Eye (tissue), 1 donor: ENCODE data around the gene MYO9A.

ENCODE experiments used
- DNase-seq: peaks from one replicate; pipeline ENCODE4 v3.0.0-alpha.2; 2015

The MYO9A gene

DNA sequence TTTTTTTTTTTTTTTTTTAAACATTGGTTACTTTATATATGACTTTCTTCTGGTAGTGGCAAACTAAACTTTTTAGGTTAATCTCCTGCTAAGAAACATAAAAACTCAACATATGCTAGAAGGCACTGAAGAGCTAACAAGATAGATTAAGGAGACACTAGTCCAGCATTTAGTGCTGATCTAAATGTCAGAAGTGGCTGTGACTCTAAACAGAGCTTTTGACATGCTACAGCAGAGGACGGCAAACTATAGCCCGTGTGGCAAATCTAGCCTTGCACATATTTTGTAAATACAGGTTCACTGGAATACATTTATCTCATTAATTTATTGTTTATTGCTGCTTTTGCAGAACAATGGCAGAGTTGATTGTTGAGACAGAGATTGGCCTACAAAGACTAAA, 287.0 kb downstream of the MYO9A start:
- no peak for DNase-seq

DNA sequence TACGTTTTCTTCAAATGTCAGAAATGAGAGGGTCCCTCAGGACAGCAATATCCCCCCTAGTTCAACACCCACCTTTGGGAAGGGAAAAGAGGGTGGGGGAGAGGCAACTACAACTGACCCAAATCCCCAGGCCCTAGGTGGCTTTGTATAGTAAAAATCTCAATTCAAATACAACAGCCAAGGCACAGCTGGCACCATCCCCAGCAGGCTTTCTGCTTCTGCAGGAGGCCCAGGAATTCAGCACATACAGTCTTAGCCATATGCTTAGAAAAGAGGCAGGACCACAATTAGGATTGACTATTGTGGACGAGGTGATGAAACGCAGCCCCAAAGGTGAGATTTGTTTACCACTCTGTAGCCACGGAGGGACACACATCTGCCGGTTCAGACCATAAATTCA, 291.8 kb downstream of the MYO9A start:
- DNase-seq: no peak

DNA sequence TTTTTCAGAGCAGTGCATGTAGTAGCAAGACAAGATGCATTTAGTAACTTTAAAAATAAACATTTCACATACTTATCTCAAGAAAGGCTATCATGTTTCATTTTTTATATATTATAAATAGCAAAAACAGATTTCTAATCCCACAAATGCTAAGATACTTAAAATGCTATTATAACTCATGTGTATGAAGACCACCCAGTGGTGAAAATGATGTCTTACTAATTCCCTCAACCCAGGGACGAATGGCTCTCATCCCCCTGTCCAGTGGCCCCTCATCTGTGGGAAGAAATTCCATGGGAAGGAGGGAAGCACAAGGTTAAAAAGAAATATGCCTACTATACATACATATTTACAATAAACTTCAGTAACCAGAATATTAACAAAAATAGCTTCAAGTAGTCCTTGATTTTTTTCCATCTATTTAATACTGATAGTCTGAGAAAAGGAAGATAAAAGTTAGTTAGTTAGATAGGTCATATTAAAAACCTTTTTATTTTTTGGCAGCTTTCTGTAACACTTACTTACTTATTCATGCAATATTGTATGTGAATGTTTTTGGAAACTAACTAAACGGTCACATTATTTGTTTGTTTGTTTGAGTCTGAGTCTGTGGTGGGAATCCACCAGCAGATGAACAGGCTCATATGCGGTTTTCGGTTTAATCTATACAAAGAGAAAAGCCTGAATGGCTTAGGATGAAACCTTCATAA, 292.8 kb downstream of the MYO9A start:
- DNase-seq: no peak

DNA sequence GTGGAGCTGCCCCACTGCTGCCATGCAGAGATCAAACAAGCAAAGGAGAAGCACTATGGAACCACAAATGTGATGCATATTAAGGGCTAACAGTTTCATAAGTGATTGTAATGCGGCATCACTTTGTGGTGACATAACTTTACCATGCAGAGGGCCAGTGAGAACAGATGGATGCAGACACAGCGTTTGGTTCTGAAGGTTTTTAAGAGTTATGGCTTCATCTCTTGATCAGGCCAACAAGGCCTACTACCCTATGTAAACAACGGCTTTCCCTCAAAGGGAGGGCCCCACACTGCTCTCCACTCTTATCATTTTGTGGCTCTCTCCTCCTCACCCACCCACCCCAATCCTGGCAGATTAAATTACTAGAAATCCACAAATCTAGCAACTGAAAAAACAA, 294.1 kb downstream of the MYO9A start:
- no peak for DNase-seq

DNA sequence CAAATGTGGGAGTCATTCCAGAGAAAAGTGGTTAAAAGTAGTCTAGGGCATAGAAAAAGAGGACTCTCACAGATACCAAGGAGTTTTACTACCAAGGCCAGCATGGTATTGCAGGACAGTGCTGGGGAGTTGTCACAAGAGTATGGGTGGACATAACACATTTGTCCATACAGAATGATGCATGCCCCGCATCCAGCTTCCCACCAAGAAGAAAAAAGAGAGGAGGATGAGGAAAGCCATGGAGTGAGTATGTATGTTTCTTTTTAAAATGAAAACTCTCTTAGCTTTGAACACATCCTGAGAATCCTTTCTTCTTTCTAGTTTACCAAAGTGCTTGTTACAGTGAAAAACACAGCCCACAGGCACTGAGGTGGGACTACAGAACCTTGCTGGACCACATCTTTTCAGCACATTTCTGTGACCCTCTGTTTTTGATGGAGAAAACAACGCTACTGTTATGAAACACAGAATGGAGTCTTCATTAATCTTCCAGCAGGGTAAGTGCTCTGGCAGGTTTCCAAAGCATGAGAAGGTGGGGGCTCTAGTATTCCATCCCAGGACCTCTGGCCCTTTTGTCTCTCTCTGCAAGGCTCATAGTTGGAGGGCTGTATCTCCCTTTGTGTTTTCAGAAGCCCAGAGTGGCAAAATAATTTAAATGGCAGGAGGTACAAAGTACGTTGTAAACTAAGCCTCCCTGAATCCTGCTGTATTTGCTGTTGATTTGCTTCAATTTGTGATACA, 294.9 kb downstream of the MYO9A start:
- DNase-seq: no peak

DNA sequence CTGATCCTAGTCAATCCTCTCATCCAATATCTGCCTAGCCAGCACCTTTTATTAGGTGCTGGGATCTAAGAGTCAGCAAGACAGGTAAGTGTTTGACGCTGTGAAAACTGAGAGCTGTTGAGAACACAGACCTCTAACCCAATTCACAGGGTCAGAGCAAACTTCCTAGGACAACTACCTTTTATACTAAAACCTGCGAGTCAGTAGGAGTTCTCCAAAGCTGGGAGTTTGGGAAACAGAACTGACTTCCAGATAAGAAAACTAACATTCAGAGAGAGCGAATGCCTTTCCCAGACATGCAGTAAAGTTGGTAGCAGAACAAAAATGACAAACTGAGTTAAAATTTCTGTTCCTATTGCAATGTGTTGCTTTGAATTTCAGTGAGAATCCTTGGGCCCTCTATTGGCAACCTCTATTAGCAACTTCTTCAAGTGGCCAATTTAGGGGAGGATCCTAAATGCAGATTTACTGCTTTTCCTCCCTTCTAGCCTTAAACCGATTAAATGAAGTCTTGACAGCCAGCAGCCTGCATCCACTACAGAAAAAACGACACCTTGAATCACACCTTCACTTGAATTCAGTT, 296.3 kb downstream of the MYO9A start:
- DNase-seq: no peak

DNA sequence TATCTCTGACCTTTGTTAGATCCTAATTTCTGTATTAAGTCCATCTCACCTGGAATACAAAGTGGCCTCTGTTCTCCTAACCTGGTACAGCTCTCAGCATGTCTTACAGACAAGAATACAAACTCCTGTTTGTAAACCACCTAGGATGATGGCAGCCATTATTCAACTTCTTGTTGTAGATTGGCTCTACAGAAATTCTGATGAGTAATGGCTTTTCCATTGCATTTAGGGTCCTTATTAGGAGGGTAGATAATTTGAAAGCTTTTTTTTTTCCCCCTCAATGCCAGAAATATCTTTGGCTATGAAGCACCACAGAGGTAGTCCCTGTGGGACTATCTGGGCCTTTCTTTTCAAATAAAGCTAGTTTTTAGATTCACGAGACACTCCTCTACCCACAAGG, 297.8 kb downstream of the MYO9A start:
- no peak for DNase-seq

DNA sequence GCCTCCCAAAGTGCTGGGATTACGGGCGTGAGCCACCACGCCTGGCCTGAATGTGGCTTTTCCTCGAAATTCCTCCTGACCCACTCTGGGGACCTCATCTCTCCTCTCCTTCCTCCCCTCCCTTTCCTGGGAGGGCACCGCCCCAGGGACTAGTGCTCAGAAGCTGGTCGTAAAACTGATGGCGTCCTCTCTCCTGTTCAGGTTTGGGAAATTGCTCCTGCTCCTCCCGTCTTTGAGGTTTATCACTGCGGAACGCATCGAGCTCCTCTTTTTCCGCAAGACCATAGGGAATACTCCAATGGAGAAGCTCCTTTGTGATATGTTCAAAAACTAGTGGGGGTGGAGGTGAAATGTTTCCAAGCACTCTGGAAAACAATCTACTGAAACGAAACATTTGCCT, 300.6 kb downstream of the MYO9A start:
- no peak for DNase-seq

DNA sequence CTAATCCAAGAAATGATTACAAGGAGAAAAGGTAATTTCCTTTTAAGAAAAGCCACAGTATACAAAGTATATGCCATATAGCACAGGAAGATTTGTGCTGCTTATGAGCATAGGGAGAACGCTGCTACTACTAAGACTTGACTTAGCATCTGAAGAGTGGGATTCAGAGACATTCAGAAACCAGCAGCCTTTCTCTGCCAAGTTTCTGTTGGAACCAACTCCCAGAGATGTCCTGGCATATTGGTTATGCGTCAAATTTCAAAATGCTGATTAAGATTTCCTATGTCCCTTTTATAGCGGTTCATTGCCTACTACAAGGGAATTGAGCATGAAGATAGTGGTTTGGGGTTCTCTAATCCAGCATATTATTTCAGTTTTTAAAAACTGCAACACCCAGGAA, 302.6 kb downstream of the MYO9A start:
- DNase-seq: no peak

DNA sequence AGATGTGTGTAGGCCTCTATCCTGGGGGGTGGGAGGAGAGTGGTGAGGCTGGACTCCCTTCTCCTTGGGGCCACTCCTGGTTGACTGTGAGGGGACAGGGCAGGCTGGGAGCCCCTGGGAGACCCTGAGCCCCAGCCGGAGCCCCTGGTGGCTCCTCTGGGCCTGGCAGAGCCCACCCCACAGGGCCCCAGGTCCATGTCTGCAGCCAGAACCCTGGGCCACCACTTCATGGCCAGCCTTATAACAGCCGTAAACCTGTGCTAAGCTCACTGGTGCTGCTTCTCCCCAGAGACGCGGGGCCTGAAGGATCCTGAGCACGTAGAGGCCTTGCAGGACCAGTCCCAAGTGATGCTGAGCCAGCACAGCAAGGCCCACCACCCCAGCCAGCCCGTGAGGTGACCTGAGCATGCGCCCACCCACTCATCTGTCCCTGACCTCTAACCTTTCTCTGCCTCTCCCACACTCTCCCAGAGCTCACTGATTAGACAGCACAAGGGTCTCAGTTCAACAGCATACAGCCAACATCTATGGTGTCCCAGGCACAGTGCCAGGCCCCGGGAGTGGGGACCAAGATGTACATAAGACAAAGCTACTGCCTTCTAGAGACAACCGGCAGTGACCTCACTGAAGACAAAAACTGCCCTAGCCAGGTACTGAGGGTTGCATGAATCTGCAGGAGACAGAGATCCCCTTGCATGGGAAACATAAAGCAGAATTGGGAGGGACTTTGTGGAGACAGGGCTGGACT, 304.1 kb downstream of the MYO9A start:
- no peak for DNase-seq

DNA sequence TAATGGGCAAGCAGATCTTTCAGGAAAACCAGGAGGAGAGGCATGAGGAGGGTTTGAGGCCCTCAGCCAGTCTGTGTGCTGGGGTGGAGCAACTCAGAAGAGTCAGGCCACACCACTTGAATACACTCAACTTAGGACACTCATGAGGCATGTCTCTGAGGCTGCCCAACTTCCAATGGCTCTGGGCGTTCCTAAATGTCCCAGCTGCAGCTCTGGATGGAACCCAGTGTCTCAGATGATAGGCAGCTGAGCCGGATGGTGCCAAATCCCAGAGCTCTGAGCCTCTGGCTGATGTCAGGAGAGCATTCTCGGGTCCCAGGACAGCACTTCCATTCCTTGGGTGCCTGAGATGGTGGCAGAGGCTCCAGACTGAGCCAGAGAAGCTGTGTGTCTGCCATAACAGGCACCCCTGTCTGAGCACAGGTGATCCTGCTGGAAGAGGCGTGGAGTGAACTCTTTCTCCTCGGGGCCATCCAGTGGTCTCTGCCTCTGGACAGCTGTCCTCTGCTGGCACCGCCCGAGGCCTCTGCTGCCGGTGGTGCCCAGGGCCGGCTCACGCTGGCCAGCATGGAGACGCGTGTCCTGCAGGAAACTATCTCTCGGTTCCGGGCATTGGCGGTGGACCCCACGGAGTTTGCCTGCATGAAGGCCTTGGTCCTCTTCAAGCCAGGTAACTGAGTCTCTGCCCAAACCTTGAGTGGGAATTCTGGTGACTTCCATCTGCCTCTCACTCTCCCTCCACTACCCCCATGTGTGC, 304.8 kb downstream of the MYO9A start:
- DNase-seq: no peak

DNA sequence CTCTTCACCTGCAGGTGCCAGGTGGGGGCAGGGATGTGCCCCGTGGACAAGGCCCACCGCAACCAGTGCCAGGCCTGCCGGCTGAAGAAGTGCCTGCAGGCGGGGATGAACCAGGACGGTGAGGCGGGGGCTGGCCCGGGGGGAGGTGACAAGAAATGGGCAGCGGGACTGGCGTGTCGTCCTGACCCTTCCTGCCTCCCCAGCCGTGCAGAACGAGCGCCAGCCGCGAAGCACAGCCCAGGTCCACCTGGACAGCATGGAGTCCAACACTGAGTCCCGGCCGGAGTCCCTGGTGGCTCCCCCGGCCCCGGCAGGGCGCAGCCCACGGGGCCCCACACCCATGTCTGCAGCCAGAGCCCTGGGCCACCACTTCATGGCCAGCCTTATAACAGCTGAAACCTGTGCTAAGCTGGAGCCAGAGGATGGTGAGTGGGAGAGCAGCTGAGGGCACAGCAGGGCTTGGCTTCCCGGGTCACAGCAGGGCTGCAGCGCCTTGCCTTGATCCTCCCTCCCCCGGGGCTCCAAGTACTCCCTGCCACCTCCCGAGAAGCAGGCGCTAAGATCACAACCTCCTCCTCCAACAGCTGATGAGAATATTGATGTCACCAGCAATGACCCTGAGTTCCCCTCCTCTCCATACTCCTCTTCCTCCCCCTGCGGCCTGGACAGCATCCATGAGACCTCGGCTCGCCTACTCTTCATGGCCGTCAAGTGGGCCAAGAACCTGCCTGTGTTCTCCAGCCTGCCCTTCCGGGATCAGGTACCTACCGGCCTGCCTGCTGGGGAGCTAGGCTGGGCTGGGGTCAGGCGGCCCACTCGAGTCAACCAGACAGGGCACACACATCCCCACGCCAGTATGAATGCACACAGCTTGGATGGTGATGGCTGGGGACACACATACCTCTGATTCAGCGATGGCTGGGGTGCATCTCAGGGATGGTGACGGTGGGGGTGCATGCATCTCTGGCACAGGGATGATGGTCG, 305.9 kb downstream of the MYO9A start:
- DNase-seq: no peak

DNA sequence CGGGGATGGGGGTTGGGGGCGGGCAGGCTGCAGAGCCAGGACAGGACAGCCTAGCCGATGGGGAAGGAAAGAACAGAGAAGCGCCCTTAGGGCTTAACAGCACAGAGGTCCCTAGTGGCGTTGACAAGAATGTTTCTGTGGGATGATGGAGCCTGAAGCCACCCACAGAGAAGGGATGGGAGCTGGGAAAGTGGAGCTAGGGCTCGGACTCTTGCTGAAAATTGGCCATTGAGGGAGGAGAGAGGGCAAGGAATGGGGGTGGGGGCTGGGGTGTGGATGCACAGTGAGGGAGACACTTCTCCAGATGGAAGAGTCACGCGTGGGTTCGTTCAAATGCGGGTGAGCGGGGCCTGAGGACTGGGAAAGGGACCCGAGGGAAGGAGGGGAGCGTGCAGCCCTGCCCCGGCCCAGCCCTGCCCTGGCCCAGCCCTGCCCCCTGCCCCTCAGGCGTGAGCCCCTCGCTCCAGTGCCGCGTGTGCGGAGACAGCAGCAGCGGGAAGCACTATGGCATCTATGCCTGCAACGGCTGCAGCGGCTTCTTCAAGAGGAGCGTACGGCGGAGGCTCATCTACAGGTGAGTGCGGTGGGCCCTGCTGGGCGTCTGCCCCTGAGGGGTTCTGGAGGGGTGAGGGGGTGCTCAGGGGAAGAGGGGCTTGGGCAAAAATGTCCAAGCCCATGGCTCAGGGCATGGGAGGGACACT, 306.8 kb downstream of the MYO9A start:
- DNase-seq: no peak

DNA sequence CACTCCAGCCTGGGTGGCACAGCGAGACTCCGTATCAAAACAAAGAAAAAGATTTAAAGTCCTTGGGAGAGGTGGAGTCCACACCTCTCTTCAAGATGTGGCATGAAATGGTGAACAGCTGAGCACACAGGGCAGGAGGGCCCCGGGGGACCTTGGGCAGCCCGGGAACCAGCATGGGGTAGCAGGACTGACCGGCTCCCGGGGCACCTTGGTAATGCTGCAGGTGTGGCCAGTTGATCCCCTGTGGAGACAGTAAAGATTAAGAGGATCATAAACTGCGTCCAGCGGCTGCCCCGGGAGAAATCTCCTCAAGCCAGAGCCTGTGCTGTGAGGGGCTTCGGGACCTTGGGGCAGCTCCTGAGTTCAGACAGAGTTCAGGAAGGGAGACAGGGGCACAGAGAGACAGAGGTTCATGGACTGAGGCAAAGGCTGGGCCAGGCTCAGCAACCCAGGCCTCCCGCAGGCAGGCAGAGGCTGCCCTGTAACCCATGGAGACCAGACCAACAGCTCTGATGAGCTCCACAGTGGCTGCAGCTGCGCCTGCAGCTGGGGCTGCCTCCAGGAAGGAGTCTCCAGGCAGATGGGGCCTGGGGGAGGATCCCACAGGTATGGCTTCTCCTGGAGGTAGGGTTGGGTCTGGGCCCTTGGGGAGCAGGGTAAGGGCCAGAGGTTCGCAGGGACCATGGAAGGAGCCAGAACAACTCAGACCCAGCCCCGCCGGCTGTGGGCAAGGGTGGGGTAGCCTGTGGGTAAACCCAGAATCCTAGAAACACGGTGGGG, 307.5 kb downstream of the MYO9A start, which contains the start of gene NR2E3:
Gene NR2E3, plus strand, starts transcription at position 299 of the 780 bp plus-strand sequence. Its CDS starts 190 bp downstream, at position 489.
- DNase-seq: no peak

DNA sequence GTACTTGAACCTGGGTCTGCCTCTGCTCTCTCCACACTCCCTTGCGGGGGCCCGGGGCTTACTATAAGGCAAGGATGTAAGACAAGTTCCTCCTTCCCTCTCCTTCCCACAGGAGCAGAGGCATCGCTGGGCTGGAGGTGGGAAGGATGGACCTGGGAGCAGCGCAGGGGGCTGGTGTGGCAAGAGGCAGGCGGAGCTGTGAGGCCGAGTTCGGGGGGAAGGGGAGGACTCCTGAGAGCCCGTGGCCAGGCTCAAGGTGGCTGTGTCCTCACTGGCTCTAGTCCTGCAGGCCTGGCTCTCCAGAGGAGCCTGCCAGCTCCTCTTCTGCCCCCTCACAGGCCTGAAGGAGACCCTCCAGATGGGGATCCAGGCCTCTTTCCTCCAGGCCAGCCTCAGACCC, 308.6 kb downstream of the MYO9A start:
- DNase-seq: no peak

DNA sequence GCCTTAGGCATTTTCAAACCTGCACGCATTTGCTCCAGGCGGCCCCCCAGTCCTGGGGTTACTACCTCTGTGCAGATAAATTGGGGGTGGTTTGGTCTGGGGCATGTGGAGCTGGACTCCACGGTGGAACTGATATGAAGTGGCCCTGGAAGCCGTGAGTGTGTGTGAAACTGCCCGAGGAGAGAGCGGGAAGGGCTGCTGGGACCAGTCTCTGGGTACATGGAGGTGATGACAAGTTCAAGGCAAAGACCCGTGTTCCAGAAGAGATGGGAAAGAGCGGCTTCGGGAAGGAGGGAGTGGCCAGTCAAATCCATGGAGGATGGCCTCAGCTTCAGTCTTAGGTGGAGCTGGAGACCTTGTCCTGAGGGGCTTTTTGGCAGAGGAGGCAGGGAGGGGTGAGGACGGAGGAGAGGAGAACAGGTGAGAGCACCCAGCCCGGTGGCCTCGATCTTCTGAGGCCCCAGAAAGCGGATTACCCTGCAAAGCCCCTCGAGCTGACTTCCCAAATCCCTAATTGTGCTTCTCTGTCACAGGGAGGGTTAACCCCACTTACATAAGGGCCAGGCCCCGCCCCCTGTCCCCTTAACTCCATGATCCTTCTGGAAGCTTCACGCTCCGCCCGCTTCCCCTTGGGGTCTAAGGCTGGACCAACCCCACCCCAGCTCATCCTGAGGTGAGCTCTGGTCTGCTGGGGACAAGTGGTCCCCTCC, 309.5 kb downstream of the MYO9A start:
- no peak for DNase-seq

DNA sequence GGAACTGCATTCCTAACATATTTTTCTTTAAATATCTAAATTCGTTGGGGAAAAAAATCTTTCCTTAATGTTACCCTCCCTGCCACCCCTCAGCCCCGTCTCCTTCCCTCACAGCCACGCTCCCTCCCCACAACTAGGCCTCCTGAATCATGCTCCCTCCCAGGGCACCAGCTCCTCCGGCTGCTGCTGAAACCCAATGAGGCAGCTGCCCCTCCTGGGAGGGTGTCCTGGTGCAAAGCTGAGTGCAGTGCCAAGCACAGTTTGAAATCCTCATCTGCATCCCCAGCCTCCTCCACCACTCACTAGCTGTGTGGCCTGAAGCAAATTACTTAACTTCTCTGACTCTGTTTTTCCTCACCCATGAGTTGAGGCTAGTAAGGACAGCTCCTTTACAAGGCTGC, 310.3 kb downstream of the MYO9A start:
- peak; percentile 41 for DNase-seq

DNA sequence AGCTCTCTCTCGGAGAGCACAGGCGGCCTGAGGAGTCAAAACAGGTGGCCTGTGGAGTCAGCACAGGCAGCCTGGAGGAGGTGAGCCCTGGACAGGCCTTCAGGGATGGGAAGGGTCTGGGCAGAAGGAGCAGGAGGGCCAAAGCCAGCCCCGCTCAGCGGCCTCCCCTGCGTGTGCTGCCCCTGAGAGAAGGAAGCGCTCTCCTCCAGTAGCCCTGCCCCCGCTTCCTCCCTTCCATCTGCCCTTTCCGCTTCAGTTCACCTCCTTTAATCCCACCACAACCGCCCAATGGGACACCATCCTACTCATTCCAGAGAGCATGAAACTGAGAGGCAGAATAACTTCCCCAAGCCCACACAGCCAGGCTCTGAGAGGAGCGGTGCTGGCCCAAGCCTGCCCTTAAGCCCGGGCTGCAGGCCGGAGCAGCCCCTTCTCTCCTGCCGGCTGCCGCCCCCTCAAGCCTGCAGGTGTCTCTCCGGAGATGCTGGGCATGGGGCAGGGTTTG, 310.8 kb downstream of the MYO9A start:
- peak; percentile 85 for DNase-seq

DNA sequence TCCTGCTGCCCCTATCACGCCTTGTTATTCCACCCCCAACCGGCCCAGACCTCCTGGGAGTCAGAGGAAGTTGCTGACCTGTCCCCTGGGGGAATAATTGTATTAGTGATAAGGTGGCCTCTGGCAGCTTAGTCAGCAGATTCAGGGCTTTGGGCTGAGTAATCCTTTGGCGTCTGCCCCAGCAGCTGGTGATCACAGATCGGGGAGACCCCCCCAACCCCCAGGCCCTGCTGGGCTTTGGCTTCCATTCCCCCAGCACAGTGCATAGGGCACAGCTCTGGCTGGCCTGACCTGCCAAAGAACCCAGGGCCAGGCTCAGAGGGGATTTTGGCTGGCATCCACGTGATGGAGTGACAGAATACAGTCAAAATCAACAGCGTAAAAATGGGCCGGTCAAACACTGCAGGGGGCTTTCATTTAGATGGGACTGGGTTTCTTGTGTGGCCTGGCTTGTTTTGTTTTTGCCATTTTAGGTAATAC, 311.5 kb downstream of the MYO9A start:
- peak; percentile 67 for DNase-seq
